PFSK-1 (cell line): ENCODE data around the gene ZNF10.

Experiments
- FOXP2 ChIP-seq: optimal IDR thresholded peaks from 2 replicates; pipeline ENCODE3; 2011; ENCODE audit warnings: borderline replicate concordance, control low read depth, inconsistent platforms; ENCODE audit not compliant: insufficient read depth; ENCODE audit errors: extremely low read length, extremely low read depth
- POLR2AphosphoS5 ChIP-seq: IDR thresholded peaks from 2 replicates; pipeline ENCODE4 v1.6.1; 2012; ENCODE audit warnings: low read depth, mild to moderate bottlenecking, control low read depth, low read length, moderate library complexity
- REST ChIP-seq, 2 experiments: IDR thresholded peaks; 2 replicates each; pipeline versions ENCODE4 v1.6.1 to v1.8.0; 2011 to 2012; ENCODE audit warnings: low read depth in 2 of 2, low read length in 2 of 2, control low read depth in 1 of 2, inconsistent platforms in 1 of 2, mild to moderate bottlenecking in 1 of 2, moderate library complexity in 1 of 2; ENCODE audit not compliant: insufficient read depth in 1 of 2
- SIN3A ChIP-seq: IDR thresholded peaks from 2 replicates; pipeline ENCODE4 v1.6.1; 2012; ENCODE audit warnings: mild to moderate bottlenecking, low read length, moderate library complexity, borderline replicate concordance; ENCODE audit not compliant: insufficient read depth
- TAF1 ChIP-seq: IDR thresholded peaks from 2 replicates; pipeline ENCODE4 v1.6.1; 2012; ENCODE audit warnings: low read length, control low read depth, borderline replicate concordance; ENCODE audit not compliant: insufficient read depth

GRCh38 chr12:133180669-133181068 is 50.2 kb downstream of the ZNF10 start:
- TF ChIP-seq TAF1 (no peak), POLR2AphosphoS5 (no peak), SIN3A (no peak), FOXP2 (no peak), REST (IDR thresholded peaks at IDR 0.05; ENCODE audit: insufficient read depth in 1 of 2, low read depth in 2 of 2, low read length in 2 of 2) (no peak)
